Measurements from ENCODE around the gene COL18A1.
A peak's percentile ranks its signal among the peaks of the same experiment; 100 is the strongest.

Gene COL18A1

GRCh38 chr21:45479691-45480675 lies 75.0 kb downstream of the COL18A1 start:
- no peak for DNase-seq (ENCODE audit: low read depth, low spot score)

- no peak for DNase-seq (ENCODE audit: low read depth, low spot score)
Measured at GRCh38 chr21:45480701-45481500, 75.9 kb downstream of the COL18A1 start.

- DNase-seq (ENCODE audit: low read depth, low spot score), result no peak
Measured at GRCh38 chr21:45481566-45481965, 76.6 kb downstream of the COL18A1 start.

- no peak for DNase-seq (ENCODE audit: low read depth, low spot score)
Measured at GRCh38 chr21:45481977-45482898, 77.3 kb downstream of the COL18A1 start.

- DNase-seq (ENCODE audit: low read depth, low spot score), result no peak
Measured at GRCh38 chr21:45482899-45483821, 78.2 kb downstream of the COL18A1 start.

GRCh38 chr21:45484318-45484717 lies 79.4 kb downstream of the COL18A1 start:
- no peak for DNase-seq (ENCODE audit: low read depth, low spot score)

GRCh38 chr21:45485686-45486442 lies 80.9 kb downstream of the COL18A1 start:
- no peak for DNase-seq (ENCODE audit: low read depth, low spot score)

GRCh38 chr21:45486443-45487160 lies 81.6 kb downstream of the COL18A1 start:
- DNase-seq (ENCODE audit: low read depth, low spot score), result no peak

GRCh38 chr21:45487161-45487806 lies 82.3 kb downstream of the COL18A1 start:
- no peak for DNase-seq (ENCODE audit: low read depth, low spot score)

- no peak for DNase-seq (ENCODE audit: low read depth, low spot score)
Measured at GRCh38 chr21:45487891-45488600, 83.1 kb downstream of the COL18A1 start.

GRCh38 chr21:45488931-45489721 lies 84.2 kb downstream of the COL18A1 start:
- DNase-seq (ENCODE audit: low read depth, low spot score), result peak; percentile 50

- DNase-seq (ENCODE audit: low read depth, low spot score), result no peak
Measured at GRCh38 chr21:45489722-45489982, 84.7 kb downstream of the COL18A1 start.

- no peak for DNase-seq (ENCODE audit: low read depth, low spot score)
Measured at GRCh38 chr21:45490049-45490731, 85.2 kb downstream of the COL18A1 start.

GRCh38 chr21:45491056-45491455 lies 86.1 kb downstream of the COL18A1 start:
- no peak for DNase-seq (ENCODE audit: low read depth, low spot score)

- no peak for DNase-seq (ENCODE audit: low read depth, low spot score)
Measured at GRCh38 chr21:45491623-45492022, 86.7 kb downstream of the COL18A1 start.

GRCh38 chr21:45492765-45493164 lies 87.8 kb downstream of the COL18A1 start:
- no peak for DNase-seq (ENCODE audit: low read depth, low spot score)

All from ELF-1 (cell line).